IPS-NIHi7 (cell line): Measurements from ENCODE around the gene OSBPL9.
"Not testable (repeated sequence)": the region's sequence is repeated elsewhere in the genome, so short reads cannot be mapped to it uniquely, and the experiment has no call there.

Experiments
- DNase-seq: peaks from one replicate; pipeline ENCODE4 v3.0.0; 2012; ENCODE audit warnings: mixed read lengths; ENCODE audit errors: extremely low spot score

Gene OSBPL9

GRCh38 chr1:51664421-51665240 is 47.7 kb downstream of the OSBPL9 start:
- DNase-seq = no peak

- no peak for DNase-seq
These were observed 49.6 kb downstream of the OSBPL9 start for GRCh38 chr1:51666478-51666877.

- DNase-seq = no peak
These were observed 50.7 kb downstream of the OSBPL9 start for GRCh38 chr1:51667561-51667960.

DNA sequence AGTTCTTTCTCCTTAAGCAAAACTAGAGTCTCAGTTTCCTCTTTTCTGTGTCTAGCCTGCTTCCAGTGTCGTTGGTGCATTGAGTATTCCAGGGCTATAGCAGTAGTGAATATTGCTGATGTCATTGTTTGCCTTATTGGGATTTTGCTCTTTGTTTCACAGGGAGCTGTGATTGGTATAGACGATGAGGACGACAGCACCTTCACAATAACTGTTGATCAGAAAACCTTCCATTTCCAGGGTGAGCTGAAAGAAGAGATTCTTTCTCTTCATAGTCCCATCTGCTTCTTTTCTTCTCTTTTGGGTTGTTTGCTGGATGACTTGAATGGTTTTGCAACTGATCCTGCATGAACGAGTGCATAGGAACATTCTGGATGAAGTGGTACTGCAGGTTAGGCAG is 52.4 kb downstream of the OSBPL9 start:
- no peak for DNase-seq

- DNase-seq = no peak
These were observed 52.9 kb downstream of the OSBPL9 start for GRCh38 chr1:51669816-51670215.

GRCh38 chr1:51671527-51672325 is 54.8 kb downstream of the OSBPL9 start:
- DNase-seq = no peak

DNA sequence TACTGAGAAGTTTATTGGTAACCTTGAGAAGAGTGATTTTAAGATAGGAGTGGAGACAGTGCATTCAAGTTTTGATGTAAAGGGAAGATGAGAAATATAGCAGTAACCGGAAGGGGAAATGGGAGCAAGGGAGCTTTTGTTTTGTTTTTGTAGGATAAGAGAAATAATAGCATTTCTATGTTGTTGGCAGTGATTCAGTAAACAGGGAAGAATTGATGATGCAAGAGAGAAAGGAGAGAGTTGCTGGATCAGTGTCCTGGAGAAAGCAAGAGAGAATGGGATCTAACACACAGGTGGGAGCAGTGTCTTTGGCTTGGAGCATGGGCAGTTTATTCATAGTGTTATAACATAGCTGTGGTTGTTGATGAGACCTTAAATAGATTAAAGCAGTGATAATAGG is 56.4 kb downstream of the OSBPL9 start:
- DNase-seq = no peak

GRCh38 chr1:51675177-51675780 is 58.4 kb downstream of the OSBPL9 start:
- no peak for DNase-seq

DNA sequence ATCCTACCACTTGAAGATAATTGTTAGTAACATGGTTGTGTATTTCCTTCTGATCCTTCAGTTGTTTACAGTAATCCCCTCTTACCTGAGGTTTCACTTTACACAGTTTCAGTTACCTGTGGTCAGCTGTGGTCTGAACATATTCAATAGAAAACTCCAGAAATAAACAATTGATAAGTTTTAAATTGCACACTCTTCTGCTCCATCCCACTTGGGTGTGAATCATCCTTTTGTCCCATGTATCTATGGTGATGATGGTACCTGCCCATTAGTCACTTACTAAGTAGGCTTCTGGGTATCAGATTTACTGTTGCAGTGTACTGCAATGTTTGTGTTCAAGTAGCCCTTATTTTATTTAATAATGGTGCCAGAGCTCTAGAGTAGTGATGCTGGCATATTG is 62.5 kb downstream of the OSBPL9 start:
- no peak for DNase-seq

DNA sequence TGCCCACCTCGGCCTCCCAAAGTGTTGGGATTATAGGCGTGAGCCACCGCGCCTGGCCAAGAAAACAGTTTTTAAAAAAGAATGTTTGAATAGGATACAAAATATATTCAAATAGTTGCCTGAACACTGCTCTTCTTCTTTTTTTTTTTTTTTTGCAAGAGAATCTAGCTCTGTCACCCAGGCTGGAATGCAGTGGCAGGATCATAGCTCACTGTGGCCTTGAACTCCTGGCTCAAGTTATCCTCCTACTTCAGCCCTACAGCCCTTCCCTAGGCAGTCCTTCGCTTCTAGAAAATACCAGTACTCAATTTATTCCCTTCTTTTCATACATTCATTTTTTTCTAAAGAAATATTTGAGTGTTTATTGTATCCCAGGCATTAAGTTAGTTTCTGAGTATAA is 67.9 kb downstream of the OSBPL9 start:
- no peak for DNase-seq

DNA sequence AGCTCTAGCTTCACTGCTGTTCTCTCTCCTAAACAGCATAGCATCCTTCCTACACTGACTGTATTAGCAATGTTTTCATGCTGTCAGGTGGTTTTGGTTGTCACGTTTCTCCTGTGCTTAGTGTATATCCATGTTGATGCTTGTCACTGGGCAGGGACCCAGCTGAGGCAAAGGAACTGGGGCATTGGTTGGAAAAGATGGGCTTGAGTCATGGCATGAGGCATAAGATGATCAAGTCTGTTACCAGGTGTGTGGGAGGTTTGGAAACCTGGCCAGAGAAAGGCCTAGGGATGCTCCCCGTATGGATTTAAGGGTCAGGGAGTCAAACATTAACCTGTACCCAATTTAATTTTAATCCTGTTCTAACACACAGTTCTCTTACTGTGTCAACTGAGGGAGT is 69.6 kb downstream of the OSBPL9 start:
- no peak for DNase-seq

DNA sequence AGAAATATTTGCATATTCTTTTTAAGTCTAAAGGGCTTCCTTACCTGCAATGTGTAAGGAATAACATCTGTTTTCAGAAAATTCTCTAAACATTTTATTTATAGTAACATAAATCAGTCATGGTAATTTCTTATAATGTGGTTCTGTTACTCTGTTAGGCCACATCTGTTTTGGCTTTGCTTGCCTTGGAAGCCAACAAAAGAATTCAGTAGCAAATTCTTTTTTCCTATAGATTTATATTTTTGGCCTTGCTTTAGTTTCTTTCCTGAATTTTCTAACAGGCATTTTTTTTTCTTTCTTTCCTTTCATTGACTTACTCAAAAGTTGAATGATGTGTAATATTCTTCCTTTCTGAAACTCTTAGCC is 72.2 kb downstream of the OSBPL9 start:
- DNase-seq = no peak

GRCh38 chr1:51689643-51690042 is 72.8 kb downstream of the OSBPL9 start:
- DNase-seq = no peak

DNA sequence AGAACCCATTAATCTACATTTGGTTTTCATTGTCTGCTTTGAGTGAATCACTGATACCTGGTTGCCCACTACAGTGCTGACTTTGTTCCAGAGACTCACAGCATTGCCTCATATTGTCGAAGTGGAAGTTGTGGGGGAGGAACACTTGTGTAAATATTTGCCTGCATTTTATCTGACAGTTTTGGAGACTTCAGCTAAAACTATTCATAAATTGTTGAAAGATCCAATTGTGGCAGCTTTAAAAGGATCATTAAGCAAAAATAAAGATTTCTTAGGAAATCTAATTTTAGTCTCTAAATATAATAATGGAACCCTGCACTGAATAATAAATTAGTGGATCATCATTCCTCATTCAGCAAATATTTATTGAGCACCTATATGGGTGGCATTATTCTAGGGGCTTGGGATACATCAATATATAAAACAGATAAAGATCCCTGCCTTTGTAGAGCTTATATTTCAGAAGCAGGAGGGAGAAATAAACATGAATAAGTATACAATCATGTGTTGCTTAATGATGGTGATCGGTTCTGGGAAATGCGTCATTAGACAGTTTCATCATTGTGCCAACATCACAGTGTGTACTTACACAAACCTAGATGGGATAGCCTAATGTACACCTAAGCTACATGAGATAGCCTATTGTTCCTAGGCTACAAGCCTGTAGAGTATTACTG is 73.5 kb downstream of the OSBPL9 start:
- DNase-seq = no peak

GRCh38 chr1:51691920-51692319 is 75.0 kb downstream of the OSBPL9 start:
- no peak for DNase-seq

- DNase-seq = no peak
These were observed 76.7 kb downstream of the OSBPL9 start for GRCh38 chr1:51693419-51694155.

GRCh38 chr1:51697166-51697565 is 80.3 kb downstream of the OSBPL9 start:
- no peak for DNase-seq

DNA sequence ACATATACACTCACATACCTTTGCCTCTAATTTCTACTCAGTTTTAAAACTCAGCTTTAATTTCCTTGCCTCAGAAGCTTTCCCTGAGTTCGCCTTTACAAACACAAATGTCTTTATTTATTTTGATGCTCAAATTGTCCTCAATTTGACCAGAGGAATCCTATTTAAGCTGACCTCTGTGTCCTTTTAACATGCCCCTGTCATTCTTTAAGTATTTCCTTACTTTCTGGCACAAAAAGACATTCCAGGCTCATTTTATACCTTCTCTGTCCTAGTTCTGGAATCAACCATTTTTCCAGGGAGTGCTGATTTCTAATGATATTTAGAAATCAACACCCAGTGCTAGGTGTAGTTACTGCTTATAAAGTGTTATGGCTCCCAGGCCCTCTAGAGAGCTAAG is 82.5 kb downstream of the OSBPL9 start:
- no peak for DNase-seq

- not testable (repeated sequence) for DNase-seq
These were observed 84.9 kb downstream of the OSBPL9 start for GRCh38 chr1:51701782-51702181.

DNA sequence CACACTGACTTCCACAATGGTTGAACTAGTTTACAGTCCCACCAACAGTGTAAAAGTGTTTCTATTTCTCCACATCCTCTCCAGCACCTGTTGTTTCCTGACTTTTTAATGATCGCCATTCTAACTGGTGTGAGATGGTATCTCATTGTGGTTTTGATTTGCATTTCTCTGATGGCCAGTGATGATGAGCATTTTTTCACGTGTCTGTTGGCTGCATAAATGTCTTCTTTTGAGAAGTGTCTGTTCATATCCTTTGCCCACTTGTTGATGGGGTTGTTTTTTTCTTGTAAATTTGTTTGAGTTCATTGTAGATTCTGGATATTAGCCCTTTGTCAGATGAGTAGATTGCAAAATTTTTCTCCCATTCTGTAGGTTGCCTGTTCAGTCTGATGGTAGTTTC is 85.3 kb downstream of the OSBPL9 start:
- not testable (repeated sequence) for DNase-seq

- DNase-seq = no peak
These were observed 88.1 kb downstream of the OSBPL9 start for GRCh38 chr1:51705035-51705434.
